ENCODE data around the gene ZNF354B. TPM values are rescaled to one million over a fixed set of nuclear protein-coding genes. Genes with fewer than 3 reads are reported as not detected.
"Not testable (repeated sequence)": the region's sequence is repeated elsewhere in the genome, so short reads cannot be mapped to it uniquely, and the experiment has no call there.

ZNF354B gene
- total RNA-seq, 4 donors from 2014 or later: 17.9 to 34.8 (median 31.4) TPM

DNA sequence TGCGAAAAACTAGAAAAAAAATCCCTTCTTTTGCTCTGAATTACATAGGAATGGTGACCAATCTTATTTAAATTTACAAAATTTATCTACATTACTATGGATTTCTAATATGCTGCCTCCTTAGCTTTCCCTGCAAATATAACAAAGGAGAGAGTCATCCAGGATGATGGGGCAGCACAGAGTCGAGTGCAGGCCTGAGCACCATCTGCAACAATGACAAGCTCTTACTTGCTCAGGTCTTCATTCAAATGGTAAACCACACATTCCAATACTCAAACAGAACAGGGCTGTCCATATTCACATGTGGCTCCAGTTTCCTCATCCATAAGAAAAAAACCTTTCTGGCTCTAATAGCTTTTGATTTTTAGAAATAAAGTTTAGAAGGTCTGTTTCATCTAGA is 33.5 kb upstream of the ZNF354B start:
- Histone ChIP-seq H3K9me3 (no peaks in the 10 kb centered on the region), H3K4me1 (no peaks in the 10 kb centered on the region), H3K27ac (no peak overlapping the region), H3K36me3 (no peaks in the 10 kb centered on the region), H3K4me3 (replicated peaks in 1 of 3) (no peak overlapping the region), H3K27me3 (no peaks in the 10 kb centered on the region)
- TF ChIP-seq POLR2A (IDR thresholded peaks at IDR 0.05): no peak
- TF ChIP-seq, protein P1, sequence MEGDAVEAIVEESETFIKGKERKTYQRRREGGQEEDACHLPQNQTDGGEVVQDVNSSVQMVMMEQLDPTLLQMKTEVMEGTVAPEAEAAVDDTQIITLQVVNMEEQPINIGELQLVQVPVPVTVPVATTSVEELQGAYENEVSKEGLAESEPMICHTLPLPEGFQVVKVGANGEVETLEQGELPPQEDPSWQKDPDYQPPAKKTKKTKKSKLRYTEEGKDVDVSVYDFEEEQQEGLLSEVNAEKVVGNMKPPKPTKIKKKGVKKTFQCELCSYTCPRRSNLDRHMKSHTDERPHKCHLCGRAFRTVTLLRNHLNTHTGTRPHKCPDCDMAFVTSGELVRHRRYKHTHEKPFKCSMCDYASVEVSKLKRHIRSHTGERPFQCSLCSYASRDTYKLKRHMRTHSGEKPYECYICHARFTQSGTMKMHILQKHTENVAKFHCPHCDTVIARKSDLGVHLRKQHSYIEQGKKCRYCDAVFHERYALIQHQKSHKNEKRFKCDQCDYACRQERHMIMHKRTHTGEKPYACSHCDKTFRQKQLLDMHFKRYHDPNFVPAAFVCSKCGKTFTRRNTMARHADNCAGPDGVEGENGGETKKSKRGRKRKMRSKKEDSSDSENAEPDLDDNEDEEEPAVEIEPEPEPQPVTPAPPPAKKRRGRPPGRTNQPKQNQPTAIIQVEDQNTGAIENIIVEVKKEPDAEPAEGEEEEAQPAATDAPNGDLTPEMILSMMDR (IDR thresholded peaks at IDR 0.05): no peak
- WGBS, 2 donors: 76 to 87% methylated on average over 2 of the region's 2 CpGs
- no peak for DNase-seq
- intact Hi-C loops (cut with DNase I): no loop called here

DNA sequence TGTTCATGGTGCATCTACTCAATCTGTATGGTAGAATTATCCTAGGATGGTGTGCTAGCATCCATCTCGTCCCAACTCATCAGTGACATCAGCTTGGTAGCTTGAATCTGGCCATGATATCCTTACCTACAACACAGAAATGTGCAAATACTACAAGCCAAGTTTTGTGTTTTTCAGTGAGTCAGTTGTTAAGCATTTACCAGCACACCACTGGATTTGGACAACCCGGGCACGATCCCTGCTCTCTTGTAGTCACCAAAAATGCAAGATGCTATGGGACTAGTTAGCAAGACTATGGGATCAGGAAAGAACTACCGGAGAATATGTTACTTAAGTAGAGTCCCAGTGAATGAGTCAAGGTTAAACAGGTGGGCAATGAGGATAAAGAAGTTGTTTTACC is 32.1 kb upstream of the ZNF354B start:
- no peak overlapping the region for H3K4me3 ChIP-seq (replicated peaks in 1 of 3)
- no peaks in the 10 kb centered on the region for H3K4me1 ChIP-seq
- no peak for DNase-seq
- H3K27ac ChIP-seq: no peak overlapping the region
- TF ChIP-seq POLR2A (IDR thresholded peaks at IDR 0.05): no peak
- TF ChIP-seq, protein P1 (IDR thresholded peaks at IDR 0.05): no peak
- H3K9me3 ChIP-seq: no peaks in the 10 kb centered on the region
- H3K36me3 ChIP-seq: no peaks in the 10 kb centered on the region
- no peaks in the 10 kb centered on the region for H3K27me3 ChIP-seq
- intact Hi-C loops (cut with DNase I): no loop called here
- 79 to 94% methylated on average over 4 of the region's 4 CpGs for WGBS, 2 donors

DNA sequence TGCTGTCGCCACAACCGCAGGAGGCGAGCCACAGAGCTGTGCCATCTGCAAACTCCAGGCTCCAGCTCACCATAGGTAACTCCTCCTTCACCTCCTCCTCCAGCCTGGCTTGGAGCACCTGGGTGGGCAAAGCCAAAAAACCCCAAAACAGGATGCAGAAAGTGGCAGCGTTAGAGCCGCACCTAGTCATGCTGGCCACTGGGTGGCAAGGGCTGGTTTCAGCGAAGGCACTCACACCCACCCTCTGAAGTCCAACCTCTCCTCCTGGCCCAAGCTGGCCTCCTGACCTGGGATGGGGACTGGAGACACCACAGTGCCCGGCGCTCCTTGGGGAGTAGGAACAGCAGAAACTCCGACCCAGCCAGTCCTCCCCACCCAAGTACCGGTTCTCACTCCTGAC is 28.7 kb upstream of the ZNF354B start:
- intact Hi-C loops (cut with DNase I): no loop called here

DNA sequence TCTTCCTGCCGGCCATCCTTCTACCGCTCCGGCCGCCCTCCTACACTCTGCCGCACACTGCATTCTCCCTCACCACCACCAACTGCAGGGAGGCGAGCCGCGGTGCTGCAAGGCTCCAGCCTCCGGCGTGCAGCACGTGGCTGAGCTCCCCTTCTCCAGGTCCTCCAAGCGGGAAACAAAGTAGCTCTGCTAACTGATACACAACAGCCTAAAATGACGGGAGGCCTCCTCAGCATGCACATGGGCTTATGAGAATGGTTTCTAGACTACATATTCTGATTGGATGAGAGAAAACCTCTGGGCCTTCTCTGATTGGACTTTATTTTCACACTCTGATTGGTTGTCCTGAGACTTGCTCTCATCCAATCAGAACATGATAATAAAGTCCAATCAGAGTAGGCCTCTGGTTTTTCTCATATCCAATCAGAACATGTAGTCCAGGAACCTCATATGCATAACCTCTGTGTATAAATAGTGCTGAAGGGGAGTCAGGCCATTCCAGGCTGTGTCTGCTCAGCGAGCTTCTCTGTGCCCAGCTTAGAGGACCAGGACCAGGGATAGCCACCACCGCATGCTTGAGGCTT is 27.0 kb upstream of the ZNF354B start:
- intact Hi-C loops (cut with DNase I): no loop called here
- TF ChIP-seq, protein P1 (IDR thresholded peaks at IDR 0.05): no peak
- Histone ChIP-seq H3K36me3 (no peaks in the 10 kb centered on the region), H3K27me3 (no peaks in the 10 kb centered on the region), H3K4me3 (replicated peaks in 1 of 3) (no peak overlapping the region), H3K27ac (no peak overlapping the region), H3K9me3 (no peaks in the 10 kb centered on the region), H3K4me1 (no peaks in the 10 kb centered on the region)
- no peak for DNase-seq
- 94 to 99% methylated on average over 15 of the region's 15 CpGs for WGBS, 2 donors

More for the DNA sequence above, 28.7 kb upstream of the ZNF354B start:
- Histone ChIP-seq H3K9me3 (no peaks in the 10 kb centered on the region), H3K4me1 (no peaks in the 10 kb centered on the region), H3K36me3 (no peaks in the 10 kb centered on the region), H3K27ac (no peak overlapping the region), H3K27me3 (no peaks in the 10 kb centered on the region), H3K4me3 (replicated peaks in 1 of 3) (no peak overlapping the region)
- WGBS, 2 donors: 85 to 89% methylated on average over 6 to 10 of the region's 10 CpGs
- no peak for TF ChIP-seq POLR2A (IDR thresholded peaks at IDR 0.05)
- TF ChIP-seq, protein P1 (IDR thresholded peaks at IDR 0.05): no peak
- no peak for DNase-seq

DNA sequence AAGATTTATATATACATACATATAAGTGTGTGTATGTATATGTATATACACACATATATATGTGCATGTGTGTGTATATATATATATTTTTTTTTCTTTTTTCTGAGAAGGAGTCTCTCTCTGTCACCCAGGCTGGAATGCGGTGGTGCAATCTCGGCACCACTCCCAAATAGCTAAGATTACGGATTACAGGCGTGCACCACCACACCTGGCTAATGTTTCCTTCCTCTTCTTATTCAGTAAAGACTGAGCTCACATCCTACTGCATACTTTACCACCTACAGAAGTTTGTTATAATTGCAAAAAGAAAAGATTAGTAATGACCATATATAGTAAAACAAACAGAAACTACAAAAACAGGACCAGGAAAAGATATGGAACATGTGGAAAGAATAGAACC is 23.1 kb upstream of the ZNF354B start:
- intact Hi-C loops (cut with DNase I): no loop called here
- Histone ChIP-seq H3K4me3 (replicated peaks in 1 of 3) (no peak overlapping the region), H3K4me1 (no peaks in the 10 kb centered on the region), H3K9me3 (no peaks in the 10 kb centered on the region), H3K27me3 (no peaks in the 10 kb centered on the region), H3K36me3 (no peaks in the 10 kb centered on the region), H3K27ac (no peak overlapping the region)
- DNase-seq: no peak
- 88 to 95% methylated on average over 4 of the region's 4 CpGs for WGBS, 2 donors
- TF ChIP-seq, protein P1 (IDR thresholded peaks at IDR 0.05): no peak
- TF ChIP-seq POLR2A (IDR thresholded peaks at IDR 0.05): no peak

DNA sequence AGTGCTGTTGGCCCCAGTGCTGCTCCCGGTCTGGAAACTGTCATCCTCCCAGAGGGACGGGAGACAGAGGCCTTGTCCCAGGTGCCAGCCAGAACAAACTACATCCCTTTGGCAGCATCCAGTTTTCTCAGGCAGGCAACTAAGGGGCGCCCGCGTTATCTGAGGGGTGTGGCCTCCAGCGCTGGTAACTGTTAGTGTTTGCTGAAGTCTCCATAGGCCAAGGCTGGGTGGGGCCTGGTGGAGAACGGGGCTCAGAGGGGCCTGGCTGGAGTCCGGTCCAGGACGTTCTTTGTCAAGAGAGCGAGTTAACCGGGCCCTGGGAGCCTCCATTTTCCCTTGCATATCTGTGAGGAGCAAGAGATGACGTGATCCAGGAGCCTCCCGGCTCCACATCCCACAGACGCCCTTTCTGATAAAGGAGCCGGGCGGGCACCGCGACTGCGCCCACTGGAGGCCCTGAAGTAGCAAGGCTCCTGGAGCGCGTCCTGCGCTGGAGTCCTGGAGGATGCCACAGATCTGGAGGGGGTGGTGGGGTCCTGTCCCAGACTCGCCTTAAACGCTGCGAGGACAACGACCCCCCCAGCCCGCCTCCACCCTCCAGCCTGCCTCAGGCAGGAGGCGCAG is 20.9 kb upstream of the ZNF354B start:
- DNase-seq; H3K36me3 ChIP-seq; H3K27ac ChIP-seq; intact Hi-C loops (cut with DNase I); H3K9me3 ChIP-seq; H3K4me3 ChIP-seq (replicated peaks in 1 of 3); H3K4me1 ChIP-seq; H3K27me3 ChIP-seq: not testable (repeated sequence)
- 79 to 89% methylated on average over 14 to 22 of the region's 28 CpGs for WGBS, 2 donors
